NB4 (cell line): ENCODE results near the gene KCNN2.

Source experiments
- CTCF ChIP-seq: IDR thresholded peaks from one replicate; pipeline ENCODE4 v1.5.1; 2012; ENCODE audit warnings: low read depth, low read length
- POLR2A ChIP-seq: IDR thresholded peaks from 2 replicates; pipeline ENCODE4 v1.6.1; 2011; ENCODE audit warnings: mild to moderate bottlenecking; ENCODE audit not compliant: insufficient read length; ENCODE audit errors: extremely low read depth

GRCh38 chr5:114471529-114471928 is 109.7 kb downstream of the KCNN2 start:
- TF ChIP-seq CTCF: no peak
- TF ChIP-seq POLR2A: no peak
